Measurements from ENCODE around the gene MYLK2.

- no peak for TF ChIP-seq TSHZ2 (CRISPR knock-in tag; IDR thresholded peaks at IDR 0.05)
- no peak for TF ChIP-seq PATZ1 (CRISPR knock-in tag; IDR thresholded peaks at IDR 0.05; ENCODE audit: borderline replicate concordance)
- TF ChIP-seq CREB5 (CRISPR knock-in tag; IDR thresholded peaks at IDR 0.05; ENCODE audit: low read depth) = no peak
- TF ChIP-seq BACH2 (CRISPR knock-in tag; IDR thresholded peaks at IDR 0.05; ENCODE audit: borderline replicate concordance) = no peak
- no peak for TF ChIP-seq ISL1 (CRISPR knock-in tag; IDR thresholded peaks at IDR 0.05)
- no peak for TF ChIP-seq ZNF70 (CRISPR knock-in tag; IDR thresholded peaks at IDR 0.05)
- TF ChIP-seq ARNTL (CRISPR knock-in tag; IDR thresholded peaks at IDR 0.05; ENCODE audit: borderline replicate concordance, low read depth) = no peak
- no peak for TF ChIP-seq GLIS3 (CRISPR knock-in tag; IDR thresholded peaks at IDR 0.05)
- TF ChIP-seq CSDC2 (CRISPR knock-in tag; IDR thresholded peaks at IDR 0.05) = no peak
- no peak for TF ChIP-seq PPARA (CRISPR knock-in tag; IDR thresholded peaks at IDR 0.05; ENCODE audit: borderline replicate concordance)
- TF ChIP-seq CSRNP3 (CRISPR knock-in tag; IDR thresholded peaks at IDR 0.05) = no peak
- TF ChIP-seq ESRRG (CRISPR knock-in tag; IDR thresholded peaks at IDR 0.05) = no peak
- no peak for TF ChIP-seq SNAI2 (CRISPR knock-in tag; IDR thresholded peaks at IDR 0.05)
Measured at GRCh38 chr20:31835554-31835953, 16.4 kb downstream of the MYLK2 start.

Data from SK-N-SH treated with all-trans-retinoic acid at 6 μM for 48 hours (cell line).